H1 (cell line): ENCODE results near the gene LIAS.
"Not testable (repeated sequence)": the region's sequence is repeated elsewhere in the genome, so short reads cannot be mapped to it uniquely, and the experiment has no call there.

Experiments
- ATF3 ChIP-seq: IDR thresholded peaks from 2 replicates; pipeline ENCODE4 v1.6.1; 2011; ENCODE audit warnings: low read depth, mild to moderate bottlenecking, low read length; ENCODE audit not compliant: insufficient read depth
- CBX8 ChIP-seq: fragments of 300-800, 300-1000 bp; sonication (generic); IDR thresholded peaks from 2 replicates; pipeline ENCODE4 v1.7.1; 2016; ENCODE audit warnings: low read depth, low read length, borderline replicate concordance
- CTBP2 ChIP-seq: IDR thresholded peaks from 2 replicates; pipeline ENCODE4 v1.7.0; 2011; ENCODE audit warnings: borderline replicate concordance, mild to moderate bottlenecking, moderate library complexity, mixed read lengths, low read length; ENCODE audit not compliant: insufficient read depth, insufficient read length
- CTCF ChIP-seq, 3 experiments: IDR thresholded peaks; 1 replicate in 2 of 3; 2 replicates in 1 of 3; pipeline versions ENCODE4 v1.5.1 to v1.6.1; 2011; ENCODE audit warnings: low read length in 3 of 3, mild to moderate bottlenecking in 3 of 3, inconsistent platforms in 2 of 3, low read depth in 1 of 3, moderate library complexity in 1 of 3; ENCODE audit not compliant: insufficient read depth in 1 of 3; ENCODE audit errors: control extremely low read depth in 1 of 3
- GABPA ChIP-seq: IDR thresholded peaks from 2 replicates; pipeline ENCODE4 v1.6.1; 2011; ENCODE audit warnings: mild to moderate bottlenecking, low read length, moderate library complexity, borderline replicate concordance; ENCODE audit not compliant: insufficient read depth
- POLR2AphosphoS5 ChIP-seq: IDR thresholded peaks from 2 replicates; pipeline ENCODE4 v1.6.1; 2011; ENCODE audit warnings: low read depth, low read length
- RAD21 ChIP-seq, 2 experiments: IDR thresholded peaks in 1 of 2; conservative IDR thresholded peaks in 1 of 2; 2 replicates each; pipeline ENCODE4 v1.6.1; 2011; ENCODE audit warnings: low read depth in 2 of 2, low read length in 2 of 2, improper control_type of control experiment in 1 of 2, inconsistent platforms in 1 of 2, mild to moderate bottlenecking in 1 of 2, moderate library complexity in 1 of 2
- RBBP5 ChIP-seq: IDR thresholded peaks from 2 replicates; pipeline ENCODE4 v1.7.1; 2012; ENCODE audit warnings: low read depth, mild to moderate bottlenecking, inconsistent platforms, low read length, moderate library complexity, borderline replicate concordance
- RXRA ChIP-seq: IDR thresholded peaks from 2 replicates; pipeline ENCODE4 v1.6.1; 2011; ENCODE audit warnings: low read depth, mild to moderate bottlenecking, low read length, moderate library complexity; ENCODE audit not compliant: insufficient read depth
- SIN3A ChIP-seq, 2 experiments: IDR thresholded peaks in 1 of 2; conservative IDR thresholded peaks in 1 of 2; 2 replicates each; pipeline ENCODE4 v1.6.1; 2011 to 2012; ENCODE audit warnings: low read length in 2 of 2, improper control_type of control experiment in 1 of 2, low read depth in 1 of 2, mild to moderate bottlenecking in 1 of 2
- SP1 ChIP-seq: IDR thresholded peaks from 2 replicates; pipeline ENCODE4 v1.6.1; 2011; ENCODE audit warnings: low read depth, low read length
- TEAD4 ChIP-seq: IDR thresholded peaks from 2 replicates; pipeline ENCODE4 v1.6.1; 2012; ENCODE audit warnings: low read depth, low read length, inconsistent platforms, mixed read lengths
- ZNF274 ChIP-seq: IDR thresholded peaks from 2 replicates; pipeline ENCODE4 v1.7.0; 2012; ENCODE audit warnings: low read length, borderline replicate concordance; ENCODE audit errors: extremely low read depth

GRCh38 chr4:39514266-39514665 is 55.4 kb downstream of the LIAS start:
- not testable (repeated sequence) for TF ChIP-seq ZNF274; SIN3A (conservative IDR thresholded peaks at IDR 0.05 in 1 of 2, IDR thresholded peaks at IDR 0.05 in 1 of 2; ENCODE audit: low read depth in 1 of 2, low read length in 2 of 2); CTCF (IDR thresholded peaks at IDR 0.05; ENCODE audit: control extremely low read depth in 1 of 3, insufficient read depth in 1 of 3, low read depth in 1 of 3, low read length in 3 of 3); TEAD4; RAD21 (IDR thresholded peaks at IDR 0.05 in 1 of 2, conservative IDR thresholded peaks at IDR 0.05 in 1 of 2; ENCODE audit: low read depth in 2 of 2, low read length in 2 of 2); CTBP2; ATF3; SP1; RBBP5; GABPA; RXRA; CBX8; POLR2AphosphoS5
